IMR-90 (cell line): ENCODE data around the gene ZC3HAV1L. TPM values are rescaled to one million over a fixed set of nuclear protein-coding genes. Genes with fewer than 3 reads are reported as not detected.

ENCODE experiments used
- ATAC-seq: fragments of 200-7000 bp; cut with Tn5 transposase; 2 replicates; pipeline ENCODE4 v1.9.1; 2020; ENCODE audit warnings: low read depth, mild to moderate bottlenecking, moderate library complexity
- BruUV-seq: library from RNA; stranded (reverse); fragments of 400-500 nt; replicated peaks from 2 replicates; lab custom pipeline; 2021; lab: Mats Ljungman, UMichigan
- CTCF ChIA-PET: fragments of 300-600 bp; formaldehyde crosslinking; extraction: SDS; loops from one replicate; lab custom pipeline; 2021; ENCODE audit warnings: antibody characterized with exemption; lab: Yijun Ruan, JAX
- POLR2A ChIA-PET: fragments of 300-600 bp; sonication (Branson Sonifier 250); formaldehyde crosslinking; loops from one replicate; lab custom pipeline; 2022; ENCODE audit warnings: antibody characterized with exemption; ENCODE audit not compliant: unreplicated experiment; lab: Charles Lee
- DNase-seq: peaks from one replicate; pipeline ENCODE4 v3.0.0; 2013
- H2AFZ ChIP-seq: replicated peaks from 2 replicates; pipeline ENCODE3; 2013; ENCODE audit warnings: low read length, mild to moderate bottlenecking; ENCODE audit not compliant: poor library complexity
- H2AK5ac ChIP-seq: 2 replicates; pipeline ENCODE4 v1.6.1; 2013; ENCODE audit warnings: low read depth, low read length, inconsistent platforms
- H2AK9ac ChIP-seq: replicated peaks from 2 replicates; pipeline ENCODE3; 2013; ENCODE audit warnings: mild to moderate bottlenecking, low read depth, low read length, moderate library complexity; ENCODE audit not compliant: poor library complexity
- H2BK120ac ChIP-seq: 2 replicates; pipeline ENCODE4 v1.6.1; 2013; ENCODE audit warnings: low read depth, low read length, inconsistent platforms
- H2BK15ac ChIP-seq: 3 replicates; pipeline ENCODE4 v1.6.1; 2013; ENCODE audit warnings: low read depth, low read length, inconsistent platforms
- H2BK20ac ChIP-seq: 2 replicates; pipeline ENCODE4 v1.6.1; 2013; ENCODE audit warnings: low read depth, mild to moderate bottlenecking, inconsistent platforms, low read length, moderate library complexity
- H2BK5ac ChIP-seq: 2 replicates; pipeline ENCODE4 v1.6.1; 2013; ENCODE audit warnings: mild to moderate bottlenecking, low read depth, low read length, inconsistent platforms; ENCODE audit not compliant: poor library complexity, severe bottlenecking
- H3K14ac ChIP-seq: replicated peaks from 2 replicates; pipeline ENCODE4 v1.6.1; 2013; ENCODE audit warnings: low read depth, low read length, inconsistent platforms
- H3K18ac ChIP-seq: 2 replicates; pipeline ENCODE4 v1.6.1; 2013; ENCODE audit warnings: low read depth, low read length, control low read depth
- H3K23ac ChIP-seq: 2 replicates; pipeline ENCODE4 v1.6.1; 2013; ENCODE audit warnings: low read depth, low read length, inconsistent platforms
- H3K27ac ChIP-seq: 2 replicates; pipeline ENCODE4 v1.5.1; 2013; ENCODE audit warnings: mild to moderate bottlenecking, control low read depth, low read length; ENCODE audit not compliant: insufficient read depth
- H3K27me3 ChIP-seq: 2 replicates; pipeline ENCODE4 v1.6.1; 2013; ENCODE audit warnings: low read length; ENCODE audit not compliant: control insufficient read depth, insufficient read depth
- H3K36me3 ChIP-seq: 2 replicates; pipeline ENCODE4 v1.6.1; 2013; ENCODE audit warnings: low read length, mixed read lengths; ENCODE audit not compliant: control insufficient read depth, insufficient read depth
- H3K4ac ChIP-seq: 2 replicates; pipeline ENCODE4 v1.6.1; 2013; ENCODE audit warnings: low read depth, low read length, inconsistent platforms
- H3K4me1 ChIP-seq: 2 replicates; pipeline ENCODE4 v1.6.1; 2013; ENCODE audit warnings: low read length, mixed read lengths; ENCODE audit not compliant: control insufficient read depth, insufficient read depth
- H3K4me2 ChIP-seq: 2 replicates; pipeline ENCODE4 v1.6.1; 2013; ENCODE audit warnings: low read depth, mild to moderate bottlenecking, control low read depth, low read length, moderate library complexity
- H3K4me3 ChIP-seq: 2 replicates; pipeline ENCODE4 v1.5.1; 2013; ENCODE audit warnings: low read depth, mild to moderate bottlenecking, control low read depth, low read length, moderate library complexity; ENCODE audit not compliant: insufficient read depth
- H3K56ac ChIP-seq: 2 replicates; pipeline ENCODE4 v1.6.1; 2013; ENCODE audit warnings: low read length, inconsistent platforms; ENCODE audit not compliant: insufficient read depth; ENCODE audit errors: extremely low read depth
- H3K79me1 ChIP-seq, 2 experiments: 2 replicates each; pipeline ENCODE4 v1.6.1; 2013; ENCODE audit warnings: low read length in 2 of 2, inconsistent platforms in 1 of 2, low read depth in 1 of 2
- H3K9ac ChIP-seq: 2 replicates; pipeline ENCODE4 v1.6.1; 2013; ENCODE audit warnings: low read depth, low read length, control low read depth
- H3K9me1 ChIP-seq: 2 replicates; pipeline ENCODE4 v1.6.1; 2013; ENCODE audit warnings: low read length, inconsistent platforms; ENCODE audit not compliant: insufficient read depth
- H3K9me3 ChIP-seq: 2 replicates; pipeline ENCODE4 v1.6.1; 2013; ENCODE audit warnings: low read length; ENCODE audit not compliant: control insufficient read depth, insufficient read depth
- H4K20me1 ChIP-seq: 2 replicates; pipeline ENCODE4 v1.6.1; 2013; ENCODE audit warnings: low read length, inconsistent platforms; ENCODE audit not compliant: insufficient read depth
- H4K5ac ChIP-seq: 2 replicates; pipeline ENCODE4 v1.6.1; 2013; ENCODE audit warnings: mild to moderate bottlenecking, low read depth, low read length, control low read depth
- H4K8ac ChIP-seq, 2 experiments: 2 replicates each; pipeline ENCODE4 v1.6.1; 2013; ENCODE audit warnings: low read depth in 2 of 2, low read length in 2 of 2, control low read depth in 1 of 2, inconsistent platforms in 1 of 2
- H4K91ac ChIP-seq: 2 replicates; pipeline ENCODE4 v1.6.1; 2013; ENCODE audit warnings: low read depth, low read length, inconsistent platforms; ENCODE audit not compliant: insufficient read depth
- CHD1 ChIP-seq: IDR thresholded peaks from 2 replicates; pipeline ENCODE4 v1.6.1; 2012; ENCODE audit warnings: low read depth, low read length, improper control_type of control experiment
- CTCF ChIP-seq: conservative IDR thresholded peaks from 2 replicates; pipeline ENCODE4 v1.5.1; 2012; ENCODE audit warnings: mild to moderate bottlenecking, low read depth, low read length, improper control_type of control experiment
- ELK1 ChIP-seq: fragments of 150-350 bp; IDR thresholded peaks from 2 replicates; pipeline ENCODE4 v1.6.1; 2016; ENCODE audit warnings: low read depth, mild to moderate bottlenecking, low read length, moderate library complexity, borderline replicate concordance
- MAFK ChIP-seq: IDR thresholded peaks from 2 replicates; pipeline ENCODE4 v1.6.1; 2012; ENCODE audit warnings: low read depth, low read length, improper control_type of control experiment
- MXI1 ChIP-seq: IDR thresholded peaks from 2 replicates; pipeline ENCODE4 v1.6.1; 2012; ENCODE audit warnings: low read depth, mild to moderate bottlenecking, low read length, moderate library complexity, borderline replicate concordance
- NFE2L2 ChIP-seq: fragments of 150-350 bp; IDR thresholded peaks from 2 replicates; pipeline ENCODE4 v1.6.1; 2016; ENCODE audit warnings: low read depth, mild to moderate bottlenecking, low read length
- POLR2A ChIP-seq: IDR thresholded peaks from 2 replicates; pipeline ENCODE4 v1.6.1; 2012; ENCODE audit warnings: mild to moderate bottlenecking, low read depth, low read length
- RCOR1 ChIP-seq: IDR thresholded peaks from 2 replicates; pipeline ENCODE4 v1.6.1; 2012; ENCODE audit warnings: mild to moderate bottlenecking, low read length, improper control_type of control experiment; ENCODE audit not compliant: insufficient replicate concordance
- RFX5 ChIP-seq: IDR thresholded peaks from 2 replicates; pipeline ENCODE4 v1.8.0; 2012; ENCODE audit warnings: low read depth, mild to moderate bottlenecking, low read length, moderate library complexity
- SMC3 ChIP-seq: fragments of 150-350 bp; IDR thresholded peaks from 2 replicates; pipeline ENCODE4 v1.6.1; 2016; ENCODE audit warnings: low read depth, mild to moderate bottlenecking, antibody characterized with exemption, low read length, moderate library complexity
- USF2 ChIP-seq: fragments of 150-350 bp; IDR thresholded peaks from 2 replicates; pipeline ENCODE4 v1.6.1; 2017; ENCODE audit warnings: mild to moderate bottlenecking, antibody characterized with exemption, low read length, low read depth
- WGBS, 2 experiments: methylation state at CpG; one replicate each; pipeline versions ENCODE4 v1.1.5 to v1.1.7; 2013; ENCODE audit warnings: missing lambda C conversion rate in 2 of 2; ENCODE audit not compliant: insufficient read length in 1 of 2; ENCODE audit errors: extremely low coverage in 2 of 2; 5-methylcytosine and 5-hydroxymethylcytosine counted together
- dilution Hi-C: fragments of 300-500 bp; cut with HindIII; formaldehyde crosslinking; loops from one replicate; pipeline ENCODE4 v1.14.3; 2018; ENCODE audit warnings: low sequenced_read_pairs; ENCODE audit not compliant: unreplicated experiment
- in situ Hi-C: fragments of 300-500 bp; cut with MboI; formaldehyde crosslinking; loops from 3 replicates; pipeline ENCODE4 v1.14.3; 2019; ENCODE audit warnings: low sequenced_read_pairs, inconsistent platforms, mixed read lengths
- intact Hi-C: fragments of 100-400 bp; cut with micrococcal nuclease; formaldehyde crosslinking; loops from 2 replicates; pipeline ENCODE4 v1.10.0; 2022
- polyA plus RNA-seq, 3 experiments: library from polyadenylated mRNA; depleted of rRNA; stranded (reverse); fragments of >200 nt; gene quantifications; 2 replicates each; pipeline ENCODE4 v1.2.3, GENCODE V29; 2012; ENCODE audit warnings: low replicate concordance in 1 of 3
- total RNA-seq: library from RNA; depleted of rRNA; stranded (reverse); fragments of >200 nt; gene quantifications from 2 replicates; pipeline ENCODE4 v1.2.3, GENCODE V29; 2012

Gene ZC3HAV1L
- total and polyA plus RNA-seq, 2 of the 4 experiments (the other 2 are of a cell fraction), result 4.5 to 9.4 TPM

GRCh38 chr7:138980563-138981291 is 55.1 kb downstream of the ZC3HAV1L start:
- BruUV-seq, result no TSS peak
- peaks cover 3% of the 10 kb centered on the region; the same call in 1 of the 2 replicates for H3K4me1 ChIP-seq
- WGBS, 2 experiments, result 0% methylated on average over 10 of the region's 68 CpGs; no CpG with 5 or more reads in 1 of the 2 experiments
- H3K18ac ChIP-seq, result no peak overlapping the region
- no peaks in the 10 kb centered on the region for H3K36me3 ChIP-seq
- peak overlapping the region; percentile 61 for H3K9ac ChIP-seq
- TF ChIP-seq CTCF (no peak), MAFK (no peak), RCOR1 (no peak), USF2 (no peak), NFE2L2 (no peak), POLR2A (no peak), MXI1 (no peak), RFX5 (no peak), CHD1 (no peak), SMC3 (no peak), ELK1 (no peak)
- dilution Hi-C loops (no loop called here), intact Hi-C loops (loop anchor here (1.0 to 5.0 kb wide), 3 partner anchors 53 to 242 kb away; no protein-coding TSS in a partner anchor), in situ Hi-C loops (no loop called here)
- H2BK120ac ChIP-seq, result no peak overlapping the region
- peak overlapping the region; percentile 26; the same call in 1 of the 2 replicates for H3K56ac ChIP-seq
- peaks cover 2% of the 10 kb centered on the region; the same call in 1 of the 2 replicates for H3K27me3 ChIP-seq
- peak overlapping the region; percentile 73 for H3K4me3 ChIP-seq
- H3K4ac ChIP-seq, result 0 out of 2 replicates have a peak overlapping the region, but pooled peaks have one; percentile 10
- no peaks in the 10 kb centered on the region for H3K9me3 ChIP-seq
- H3K4me2 ChIP-seq, result peak overlapping the region; percentile 82
- H2AFZ ChIP-seq, result peak overlapping the region; percentile 85
- peak; percentile 51 for ATAC-seq
- peak overlapping the region; percentile 11 for H3K23ac ChIP-seq
- peaks cover 6 to 20% of the 10 kb centered on the region in 2 experiments; a peak in 3 of 4 replicates for H3K79me1 ChIP-seq
- no peak overlapping the region for H2BK20ac ChIP-seq
- H2BK15ac ChIP-seq, result no peak overlapping the region
- H4K91ac ChIP-seq, result no peak overlapping the region
- no peak overlapping the region for H2BK5ac ChIP-seq
- H4K5ac ChIP-seq, result no peak overlapping the region
- H3K27ac ChIP-seq, result no peak overlapping the region; the same call in 1 of the 2 replicates
- ChIA-PET CTCF (interaction anchor here (0.6 to 1.7 kb wide), 3 partner anchors 13 to 94 kb away, joined by 3 to 6 read pairs (median 3); no protein-coding TSS in a partner anchor), POLR2A (no interaction called here)
- 0 out of 2 replicates have a peak overlapping the region, but pooled peaks have one; percentile 28 for H3K14ac ChIP-seq
- peak overlapping the region; percentile 71 for H2AK9ac ChIP-seq
- no peak overlapping the region; a peak in 1 of 4 replicates for H4K8ac ChIP-seq
- no peak overlapping the region for H2AK5ac ChIP-seq
- 0 out of 2 replicates have a peak, but pooled peaks cover 4% of the 10 kb centered on the region for H4K20me1 ChIP-seq
- DNase-seq, result no peak
- peaks cover 4% of the 10 kb centered on the region; the same call in 1 of the 2 replicates for H3K9me1 ChIP-seq
